HepG2 (cell line): ENCODE measurements around the gene SESN3. TPM values are rescaled to one million over a fixed set of nuclear protein-coding genes. Genes with fewer than 3 reads are reported as not detected.

ENCODE experiments used
- AHR ChIP-seq: IDR thresholded peaks from 2 replicates; pipeline ENCODE4 v1.6.1; 2018; ENCODE audit warnings: missing genetic modification reagents, missing compliant biosample characterization
- KDM6A ChIP-seq: IDR thresholded peaks from 2 replicates; pipeline ENCODE4 v1.6.1; 2016; ENCODE audit warnings: low read depth
- KIAA2018 ChIP-seq: sonication (generic); formaldehyde crosslinking; IDR thresholded peaks from 2 replicates; pipeline ENCODE4 v1.5.0; 2020; ENCODE audit warnings: mild to moderate bottlenecking, missing genetic modification reagents, borderline replicate concordance
- MLX ChIP-seq: IDR thresholded peaks from 2 replicates; pipeline ENCODE4 v1.6.1; 2016
- ZBTB25 ChIP-seq: IDR thresholded peaks from 2 replicates; pipeline ENCODE4 v1.6.1; 2018; ENCODE audit warnings: missing genetic modification reagents
- ZKSCAN1 ChIP-seq: fragments of 150-350 bp; IDR thresholded peaks from 2 replicates; pipeline ENCODE4 v1.6.1; 2014; ENCODE audit warnings: low read length
- ZNF224 ChIP-seq: sonication (generic); formaldehyde crosslinking; IDR thresholded peaks from 2 replicates; pipeline ENCODE4 v1.5.0; 2020; ENCODE audit warnings: mild to moderate bottlenecking, missing genetic modification reagents
- ZNF276 ChIP-seq: sonication (generic); formaldehyde crosslinking; IDR thresholded peaks from 2 replicates; pipeline ENCODE4 v1.4.0; 2020; ENCODE audit warnings: mild to moderate bottlenecking, low read depth, missing genetic modification reagents
- ZNF281 ChIP-seq: sonication (generic); formaldehyde crosslinking; IDR thresholded peaks from 2 replicates; pipeline ENCODE4 v1.4.0; 2020; ENCODE audit warnings: missing genetic modification reagents, borderline replicate concordance
- ZNF496 ChIP-seq: sonication (generic); formaldehyde crosslinking; IDR thresholded peaks from 2 replicates; pipeline ENCODE4 v1.8.1; 2023; ENCODE audit warnings: mild to moderate bottlenecking, moderate library complexity, missing genetic modification reagents; ENCODE audit not compliant: insufficient replicate concordance
- ZNF503 ChIP-seq: sonication (generic); formaldehyde crosslinking; IDR thresholded peaks from 2 replicates; pipeline ENCODE4 v1.4.0; 2020; ENCODE audit warnings: missing genetic modification reagents
- polyA plus RNA-seq, 8 experiments: library from polyadenylated mRNA; depleted of rRNA in 3 of 8; stranded (reverse) in 7 of 8; unstranded in 1 of 8; fragments of >200 nt; fragmentation: Illumina TruSeq in 4 of 8; extraction: Trizol in 4 of 8; gene quantifications; 2 replicates each; pipeline versions ENCODE4 v1.2.1 to v1.2.3, GENCODE V29; 2011 to 2016; ENCODE audit warnings: low read depth in 4 of 8, missing spikeins in 1 of 8, mixed read lengths in 1 of 8; ENCODE audit not compliant: insufficient read depth in 1 of 8
- total RNA-seq, 5 experiments: library from RNA; depleted of rRNA; stranded (reverse); fragments of >200 nt; fragmentation: Illumina TruSeq; extraction: Trizol; gene quantifications; 2 replicates each; pipeline ENCODE4 v1.2.3, GENCODE V29; 2016; ENCODE audit warnings: low read depth in 1 of 5

The SESN3 gene
- total and polyA plus RNA-seq, 2 of the 13 experiments (the other 11 are each of a cell fraction or from before 2014, with no cell fraction given): 0.53 to 0.86 TPM

GRCh38 chr11:95231881-95232605 lies 1.0 kb upstream of the SESN3 start (continued):
- no peak for TF ChIP-seq ZNF496 (CRISPR knock-in tag)
- no peak for TF ChIP-seq ZNF276 (CRISPR knock-in tag)
- TF ChIP-seq ZNF281 (CRISPR knock-in tag): no peak
- TF ChIP-seq ZNF503 (CRISPR knock-in tag): no peak
- no peak for TF ChIP-seq MLX (CRISPR knock-in tag)
- TF ChIP-seq AHR (CRISPR knock-in tag): no peak
- TF ChIP-seq KDM6A: no peak
- TF ChIP-seq ZKSCAN1: no peak
- TF ChIP-seq ZNF224 (CRISPR knock-in tag): no peak
- no peak for TF ChIP-seq ZBTB25 (CRISPR knock-in tag)
- no peak for TF ChIP-seq KIAA2018 (CRISPR knock-in tag)
